ENCODE measurements around the gene BCAS3. TPM values are rescaled to one million over a fixed set of nuclear protein-coding genes. Genes with fewer than 3 reads are reported as not detected.
"Not testable (repeated sequence)": the region's sequence is repeated elsewhere in the genome, so short reads cannot be mapped to it uniquely, and the experiment has no call there.

Gene BCAS3
- polyA plus RNA-seq, 3 donors = 10.3 to 19.1 (median 14.7) TPM

DNA sequence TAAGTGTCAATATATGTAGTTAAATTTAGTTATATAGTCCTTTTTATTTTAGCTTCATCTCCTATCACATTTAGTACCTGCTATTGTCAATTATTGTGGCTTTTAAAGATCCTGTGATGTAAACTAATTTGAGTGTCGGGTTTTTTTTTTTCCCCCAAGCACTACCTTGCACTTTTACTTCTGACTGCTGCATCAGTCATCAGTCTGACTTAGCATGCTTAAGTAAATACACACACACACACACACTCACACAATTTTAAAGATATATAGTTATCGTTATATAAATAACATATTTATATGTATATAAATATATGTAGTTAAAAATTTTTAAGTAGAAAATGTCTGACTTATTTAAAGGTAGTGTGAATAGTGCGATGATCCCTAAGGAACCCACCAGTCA, 127.2 kb downstream of the BCAS3 start:
- peaks cover 6% of the 10 kb centered on the region for H3K4me1 Mint-ChIP-seq

DNA sequence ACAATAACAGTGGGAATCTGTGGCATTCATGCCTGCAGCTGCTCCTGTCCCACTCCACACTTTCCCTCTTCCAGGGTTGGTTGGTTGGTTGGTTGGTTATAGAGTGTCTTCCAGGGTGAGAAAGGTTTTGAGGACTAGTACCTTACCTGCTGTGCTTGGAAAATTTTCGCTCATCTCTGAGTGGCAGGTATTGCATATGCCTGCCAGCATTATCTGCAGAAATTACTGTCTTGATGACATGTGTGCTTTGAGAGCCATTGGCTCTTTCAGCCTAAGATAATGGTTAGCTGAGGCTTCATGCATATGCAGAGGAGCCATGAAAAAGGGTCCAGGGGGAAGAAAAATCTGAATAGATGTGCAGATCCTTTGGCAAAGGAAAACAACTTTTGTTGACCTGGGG, 131.8 kb downstream of the BCAS3 start:
- Histone ChIP-seq H3K27ac (ENCODE audit: low read depth in 1 of 2, low read length in 2 of 2) (no peak overlapping the region), H3K36me3 (replicated peaks in 1 of 2; ENCODE audit: control insufficient read depth in 1 of 2, insufficient read depth in 2 of 2, low read length in 2 of 2) (no peaks in the 10 kb centered on the region), H3K4me3 (replicated peaks in 1 of 3; ENCODE audit: low read depth in 2 of 3, low read length in 3 of 3) (no peak overlapping the region), H3K9ac (ENCODE audit: insufficient read depth, low read length, poor library complexity, severe bottlenecking) (no peak overlapping the region), H3K4me2 (replicated peaks; ENCODE audit: extremely low read depth, low read length, poor library complexity, severe bottlenecking) (no peak overlapping the region), H3K27me3 (ENCODE audit: control insufficient read depth in 2 of 2, insufficient read depth in 2 of 2, low read length in 2 of 2) (no peaks in the 10 kb centered on the region), H2AFZ (ENCODE audit: insufficient read depth, low read depth, low read length, poor library complexity, severe bottlenecking) (no peak overlapping the region), H3K79me2 (ENCODE audit: insufficient read depth, low read length) (no peaks in the 10 kb centered on the region), H3K4me1 (ENCODE audit: control insufficient read depth in 1 of 2, insufficient read depth in 2 of 2, low read length in 2 of 2) (peaks cover 12 to 15% of the 10 kb centered on the region in 2 donors), H3K9me3 (replicated peaks in 1 of 2; ENCODE audit: control insufficient read depth in 1 of 2, insufficient read depth in 1 of 2, low read length in 2 of 2) (peaks cover 0 to 5% of the 10 kb centered on the region in 2 donors), H4K20me1 (ENCODE audit: insufficient read depth, low read length) (no peaks in the 10 kb centered on the region)
- intact Hi-C loops (cut with micrococcal nuclease) = no loop called here
- Mint-ChIP-seq H3K36me3 (peaks cover 13 to 18% of the 10 kb centered on the region in 2 donors), H3K4me1 (peaks cover 16% of the 10 kb centered on the region), H3K27ac (no peak overlapping the region), H3K9me3 (peaks cover 2 to 10% (median 5%) of the 10 kb centered on the region in 7 donors), H3K27me3 (ENCODE audit: low read depth in 3 of 3) (no peaks in the 10 kb centered on the region), H3K4me3 (no peak overlapping the region)
- TF ChIP-seq, protein P1, sequence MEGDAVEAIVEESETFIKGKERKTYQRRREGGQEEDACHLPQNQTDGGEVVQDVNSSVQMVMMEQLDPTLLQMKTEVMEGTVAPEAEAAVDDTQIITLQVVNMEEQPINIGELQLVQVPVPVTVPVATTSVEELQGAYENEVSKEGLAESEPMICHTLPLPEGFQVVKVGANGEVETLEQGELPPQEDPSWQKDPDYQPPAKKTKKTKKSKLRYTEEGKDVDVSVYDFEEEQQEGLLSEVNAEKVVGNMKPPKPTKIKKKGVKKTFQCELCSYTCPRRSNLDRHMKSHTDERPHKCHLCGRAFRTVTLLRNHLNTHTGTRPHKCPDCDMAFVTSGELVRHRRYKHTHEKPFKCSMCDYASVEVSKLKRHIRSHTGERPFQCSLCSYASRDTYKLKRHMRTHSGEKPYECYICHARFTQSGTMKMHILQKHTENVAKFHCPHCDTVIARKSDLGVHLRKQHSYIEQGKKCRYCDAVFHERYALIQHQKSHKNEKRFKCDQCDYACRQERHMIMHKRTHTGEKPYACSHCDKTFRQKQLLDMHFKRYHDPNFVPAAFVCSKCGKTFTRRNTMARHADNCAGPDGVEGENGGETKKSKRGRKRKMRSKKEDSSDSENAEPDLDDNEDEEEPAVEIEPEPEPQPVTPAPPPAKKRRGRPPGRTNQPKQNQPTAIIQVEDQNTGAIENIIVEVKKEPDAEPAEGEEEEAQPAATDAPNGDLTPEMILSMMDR (IDR thresholded peaks at IDR 0.05) = no peak
- no peak for DNase-seq
- WGBS (ENCODE audit: insufficient coverage) = 83% methylated on average over 1 of the region's 1 CpG

More for the DNA sequence above, 127.2 kb downstream of the BCAS3 start:
- TF ChIP-seq, protein P1 (IDR thresholded peaks at IDR 0.05) = no peak
- intact Hi-C loops (cut with micrococcal nuclease) = no loop called here
- no peak overlapping the region for H3K27ac Mint-ChIP-seq
- no peak overlapping the region for H3K4me3 ChIP-seq (replicated peaks in 1 of 3; ENCODE audit: low read depth in 2 of 3, low read length in 3 of 3)
- H3K36me3 Mint-ChIP-seq = peaks cover 5% of the 10 kb centered on the region in 2 donors
- no peak for DNase-seq
- no peaks in the 10 kb centered on the region for H3K9me3 ChIP-seq (replicated peaks in 1 of 2; ENCODE audit: control insufficient read depth in 1 of 2, insufficient read depth in 1 of 2, low read length in 2 of 2)
- no peak overlapping the region for H3K27ac ChIP-seq (ENCODE audit: low read depth in 1 of 2, low read length in 2 of 2)
- H3K36me3 ChIP-seq (replicated peaks in 1 of 2; ENCODE audit: control insufficient read depth in 1 of 2, insufficient read depth in 2 of 2, low read length in 2 of 2) = no peaks in the 10 kb centered on the region
- H3K4me2 ChIP-seq (replicated peaks; ENCODE audit: extremely low read depth, low read length, poor library complexity, severe bottlenecking) = no peak overlapping the region
- H3K27me3 ChIP-seq (ENCODE audit: control insufficient read depth in 2 of 2, insufficient read depth in 2 of 2, low read length in 2 of 2) = no peaks in the 10 kb centered on the region
- no peak overlapping the region for H3K9ac ChIP-seq (ENCODE audit: insufficient read depth, low read length, poor library complexity, severe bottlenecking)
- no peaks in the 10 kb centered on the region for H3K9me3 Mint-ChIP-seq
- peaks cover 4 to 6% of the 10 kb centered on the region in 2 donors for H3K4me1 ChIP-seq (ENCODE audit: control insufficient read depth in 1 of 2, insufficient read depth in 2 of 2, low read length in 2 of 2)
- no peak overlapping the region for H2AFZ ChIP-seq (ENCODE audit: insufficient read depth, low read depth, low read length, poor library complexity, severe bottlenecking)
- H3K4me3 Mint-ChIP-seq = no peak overlapping the region
- H4K20me1 ChIP-seq (ENCODE audit: insufficient read depth, low read length) = no peaks in the 10 kb centered on the region
- WGBS (ENCODE audit: insufficient coverage) = no CpG with 5 or more reads among the region's 3 CpGs
- H3K27me3 Mint-ChIP-seq (ENCODE audit: low read depth in 3 of 3) = no peaks in the 10 kb centered on the region
- no peaks in the 10 kb centered on the region for H3K79me2 ChIP-seq (ENCODE audit: insufficient read depth, low read length)

DNA sequence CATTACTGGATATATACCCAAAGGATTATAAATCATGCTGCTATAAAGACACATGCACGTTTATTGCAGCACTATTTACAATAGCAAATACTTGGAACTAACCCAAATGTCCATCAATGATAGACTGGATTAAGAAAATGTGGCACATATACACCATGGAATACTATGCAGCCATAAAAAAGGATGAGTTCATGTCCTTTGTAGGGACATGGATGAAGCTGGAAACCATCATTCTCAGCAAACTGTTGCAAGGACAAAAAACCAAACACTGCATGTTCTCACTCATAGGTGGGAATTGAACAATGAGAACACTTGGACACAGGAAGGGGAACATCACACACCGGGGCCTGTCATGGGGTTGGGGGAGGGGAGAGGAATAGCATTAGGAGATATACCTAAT, 137.3 kb downstream of the BCAS3 start:
- H3K9me3 ChIP-seq (replicated peaks in 1 of 2; ENCODE audit: control insufficient read depth in 1 of 2, insufficient read depth in 1 of 2, low read length in 2 of 2); H4K20me1 ChIP-seq (ENCODE audit: insufficient read depth, low read length); H2AFZ ChIP-seq (ENCODE audit: insufficient read depth, low read depth, low read length, poor library complexity, severe bottlenecking); H3K27ac Mint-ChIP-seq; H3K4me2 ChIP-seq (replicated peaks; ENCODE audit: extremely low read depth, low read length, poor library complexity, severe bottlenecking); H3K79me2 ChIP-seq (ENCODE audit: insufficient read depth, low read length); H3K27me3 Mint-ChIP-seq (ENCODE audit: low read depth in 3 of 3); DNase-seq; H3K4me3 ChIP-seq (replicated peaks in 1 of 3; ENCODE audit: low read depth in 2 of 3, low read length in 3 of 3); H3K4me3 Mint-ChIP-seq; H3K27ac ChIP-seq (ENCODE audit: low read depth in 1 of 2, low read length in 2 of 2); H3K36me3 ChIP-seq (replicated peaks in 1 of 2; ENCODE audit: control insufficient read depth in 1 of 2, insufficient read depth in 2 of 2, low read length in 2 of 2); intact Hi-C loops (cut with micrococcal nuclease); H3K4me1 Mint-ChIP-seq; H3K27me3 ChIP-seq (ENCODE audit: control insufficient read depth in 2 of 2, insufficient read depth in 2 of 2, low read length in 2 of 2); H3K9ac ChIP-seq (ENCODE audit: insufficient read depth, low read length, poor library complexity, severe bottlenecking); H3K4me1 ChIP-seq (ENCODE audit: control insufficient read depth in 1 of 2, insufficient read depth in 2 of 2, low read length in 2 of 2): not testable (repeated sequence)
- H3K9me3 Mint-ChIP-seq = peaks cover 2 to 18% (median 7%) of the 10 kb centered on the region in 7 donors
- WGBS (ENCODE audit: insufficient coverage) = no CpG with 5 or more reads among the region's 2 CpGs
- H3K36me3 Mint-ChIP-seq = peaks cover 9 to 13% of the 10 kb centered on the region in 2 donors

Data from CD14-positive monocyte (primary cell).